ENCODE results near the gene PRPS1L1. TPM values are rescaled to one million over a fixed set of nuclear protein-coding genes. Genes with fewer than 3 reads are reported as not detected.

PRPS1L1 gene
- not detected for polyA plus RNA-seq (2013, experiment 1 of 2)
- polyA plus RNA-seq (2013, experiment 2 of 2) = not detected

- H3K4me1 ChIP-seq (ENCODE audit: insufficient read depth, low read length) = no peaks in the 10 kb centered on the region
- no peak within 1 kb of the TSS for H3K9ac ChIP-seq (ENCODE audit: low read depth, low read length)
- H3K27ac ChIP-seq (ENCODE audit: low read depth, low read length) = no peak within 1 kb of the TSS
- 97% methylated on average over 17 of the region's 17 CpGs for WGBS
- no peaks in the 10 kb centered on the region for H3K9me3 ChIP-seq (ENCODE audit: insufficient read depth, low read depth, low read length)
- H3K36me3 ChIP-seq (ENCODE audit: insufficient read depth, low read length) = no peaks in the 10 kb centered on the region
- H3K4me3 ChIP-seq (ENCODE audit: low read length) = no peak within 1 kb of the TSS
- H3K27me3 ChIP-seq (ENCODE audit: insufficient read depth, low read length) = no peaks in the 10 kb centered on the region
Observed at GRCh38 chr7:18027628-18028027, at the start of gene PRPS1L1. PRPS1L1 (minus strand) TSS chr7:18027846.

- H3K27me3 ChIP-seq (ENCODE audit: insufficient read depth, low read length) = no peaks in the 10 kb centered on the region
- H3K4me1 ChIP-seq (ENCODE audit: insufficient read depth, low read length) = no peaks in the 10 kb centered on the region
- H3K9me3 ChIP-seq (ENCODE audit: insufficient read depth, low read depth, low read length) = no peaks in the 10 kb centered on the region
- no peaks in the 10 kb centered on the region for H3K36me3 ChIP-seq (ENCODE audit: insufficient read depth, low read length)
- H3K4me3 ChIP-seq (ENCODE audit: low read length) = no peak overlapping the region
- H3K27ac ChIP-seq (ENCODE audit: low read depth, low read length) = no peak overlapping the region
- no peak overlapping the region for H3K9ac ChIP-seq (ENCODE audit: low read depth, low read length)
- WGBS = 100% methylated on average over 1 of the region's 1 CpG
Observed at GRCh38 chr7:18076461-18076860, 48.8 kb upstream of the PRPS1L1 start.

DNA sequence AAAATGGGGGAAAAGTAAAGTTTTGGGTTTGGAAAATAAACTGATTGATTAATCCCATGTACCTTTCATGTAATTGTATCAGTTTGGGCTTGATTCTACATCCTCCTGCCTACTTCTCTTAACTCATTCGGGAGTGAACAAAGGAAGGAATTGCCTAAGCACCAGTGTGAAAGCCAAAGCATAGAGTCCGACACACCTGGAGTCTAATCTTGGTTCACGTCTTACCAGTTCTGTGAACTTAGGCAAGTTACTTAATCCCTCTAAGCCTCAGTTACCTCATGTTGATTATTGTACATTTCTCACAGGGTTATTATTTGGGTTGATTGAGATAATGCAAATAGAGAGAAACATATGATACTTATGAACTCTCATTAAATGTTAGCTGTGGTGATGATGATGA lies 41.1 kb upstream of the PRPS1L1 start:
- H3K27me3 ChIP-seq (ENCODE audit: insufficient read depth, low read length) = no peaks in the 10 kb centered on the region
- no peaks in the 10 kb centered on the region for H3K36me3 ChIP-seq (ENCODE audit: insufficient read depth, low read length)
- H3K4me1 ChIP-seq (ENCODE audit: insufficient read depth, low read length) = no peaks in the 10 kb centered on the region; the same call in 1 of the 2 replicates
- no peak overlapping the region for H3K9ac ChIP-seq (ENCODE audit: low read depth, low read length)
- H3K9me3 ChIP-seq (ENCODE audit: insufficient read depth, low read depth, low read length) = no peaks in the 10 kb centered on the region
- H3K27ac ChIP-seq (ENCODE audit: low read depth, low read length) = no peak overlapping the region
- H3K4me3 ChIP-seq (ENCODE audit: low read length) = no peak overlapping the region
- WGBS = 88% methylated on average over 3 of the region's 3 CpGs

DNA sequence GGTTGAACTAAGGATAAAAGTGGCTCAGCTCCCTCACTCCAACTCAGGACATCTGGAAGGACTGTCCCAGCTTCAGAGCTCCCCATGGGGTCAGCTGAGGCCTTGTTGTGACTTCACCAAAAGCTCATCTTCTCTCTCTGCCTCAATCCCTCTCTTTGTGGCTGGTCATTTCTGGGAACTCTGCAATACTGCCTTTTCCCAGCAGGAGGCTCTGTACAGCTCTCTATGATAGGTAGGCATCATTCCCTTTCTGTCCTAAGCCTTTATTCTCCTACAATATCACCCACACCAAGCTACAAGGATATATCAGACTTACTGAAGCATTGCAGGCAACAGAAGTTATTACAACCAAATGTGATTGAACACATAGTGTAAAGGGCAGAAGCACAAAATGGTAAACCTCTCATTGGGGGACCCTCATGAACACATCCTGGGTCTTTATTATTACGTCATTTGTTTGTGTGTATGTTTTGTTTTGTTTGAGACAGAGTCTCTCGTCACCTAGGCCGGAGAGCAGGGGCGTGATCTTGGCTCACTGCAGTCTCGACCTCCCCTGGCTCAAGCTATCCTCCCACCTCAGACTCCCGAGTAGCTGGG lies 36.7 kb upstream of the PRPS1L1 start:
- Histone ChIP-seq H3K27me3 (ENCODE audit: insufficient read depth, low read length) (no peaks in the 10 kb centered on the region), H3K4me3 (ENCODE audit: low read length) (no peak overlapping the region), H3K4me1 (ENCODE audit: insufficient read depth, low read length) (no peaks in the 10 kb centered on the region; the same call in 1 of the 2 replicates), H3K9me3 (ENCODE audit: insufficient read depth, low read depth, low read length) (no peaks in the 10 kb centered on the region), H3K27ac (ENCODE audit: low read depth, low read length) (no peak overlapping the region), H3K36me3 (ENCODE audit: insufficient read depth, low read length) (no peaks in the 10 kb centered on the region), H3K9ac (ENCODE audit: low read depth, low read length) (no peak overlapping the region)
- 90% methylated on average over 5 of the region's 6 CpGs for WGBS

GRCh38 chr7:18063149-18063901 lies 35.7 kb upstream of the PRPS1L1 start:
- Histone ChIP-seq H3K27me3 (ENCODE audit: insufficient read depth, low read length) (no peaks in the 10 kb centered on the region), H3K4me1 (ENCODE audit: insufficient read depth, low read length) (no peaks in the 10 kb centered on the region; the same call in 1 of the 2 replicates), H3K4me3 (ENCODE audit: low read length) (no peak overlapping the region), H3K27ac (ENCODE audit: low read depth, low read length) (no peak overlapping the region), H3K9me3 (ENCODE audit: insufficient read depth, low read depth, low read length) (no peaks in the 10 kb centered on the region), H3K36me3 (ENCODE audit: insufficient read depth, low read length) (no peaks in the 10 kb centered on the region), H3K9ac (ENCODE audit: low read depth, low read length) (no peak overlapping the region)
- 86% methylated on average over 4 of the region's 5 CpGs for WGBS

DNA sequence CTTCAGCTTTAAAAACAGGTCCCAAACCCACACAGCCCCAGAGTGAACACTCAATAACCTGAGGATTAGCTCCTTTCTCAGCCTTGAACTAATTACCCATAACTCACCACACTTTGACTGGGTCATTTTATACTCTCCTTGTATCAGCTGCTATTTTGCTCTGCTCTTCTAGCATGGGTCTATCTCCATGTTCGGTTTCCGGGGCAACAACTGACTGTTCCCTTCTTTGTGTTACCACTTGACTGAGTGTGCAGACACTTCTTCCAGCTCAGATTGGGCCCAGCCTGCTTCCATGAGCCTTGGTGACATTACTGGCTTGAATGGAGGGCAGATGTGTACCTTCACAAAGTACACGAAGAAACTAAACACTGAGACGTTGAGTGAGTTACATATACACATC lies 31.5 kb upstream of the PRPS1L1 start:
- WGBS = 90% methylated on average over 4 of the region's 4 CpGs
- H3K27me3 ChIP-seq (ENCODE audit: insufficient read depth, low read length) = no peaks in the 10 kb centered on the region
- no peaks in the 10 kb centered on the region for H3K9me3 ChIP-seq (ENCODE audit: insufficient read depth, low read depth, low read length)

DNA sequence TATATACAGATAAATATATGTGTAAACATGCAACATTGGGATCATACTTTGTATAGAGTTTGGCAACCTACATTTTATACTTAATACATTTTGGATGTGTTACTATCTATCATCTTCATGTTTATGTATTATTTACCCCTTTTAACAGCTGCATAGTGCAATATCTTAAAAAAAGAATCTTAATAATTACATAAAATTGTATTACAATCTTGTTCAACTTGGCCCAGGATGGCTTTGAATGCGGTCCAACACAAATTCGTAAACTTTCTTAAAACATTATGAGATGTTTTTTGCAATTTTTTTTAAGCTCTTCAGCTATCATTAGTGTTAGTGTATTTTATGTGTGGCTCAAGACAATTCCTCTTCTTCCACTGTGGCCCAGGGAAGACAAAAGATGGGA lies 26.3 kb upstream of the PRPS1L1 start:
- Histone ChIP-seq H3K4me3 (ENCODE audit: low read length) (no peak overlapping the region), H3K9ac (ENCODE audit: low read depth, low read length) (no peak overlapping the region), H3K27ac (ENCODE audit: low read depth, low read length) (no peak overlapping the region), H3K36me3 (ENCODE audit: insufficient read depth, low read length) (no peaks in the 10 kb centered on the region), H3K27me3 (ENCODE audit: insufficient read depth, low read length) (no peaks in the 10 kb centered on the region), H3K9me3 (ENCODE audit: insufficient read depth, low read depth, low read length) (no peaks in the 10 kb centered on the region), H3K4me1 (ENCODE audit: insufficient read depth, low read length) (no peaks in the 10 kb centered on the region)
- no CpG with 5 or more reads among the region's 2 CpGs for WGBS

More for the DNA sequence above, 31.5 kb upstream of the PRPS1L1 start:
- Histone ChIP-seq H3K27ac (ENCODE audit: low read depth, low read length) (no peak overlapping the region), H3K4me1 (ENCODE audit: insufficient read depth, low read length) (no peaks in the 10 kb centered on the region; the same call in 1 of the 2 replicates), H3K4me3 (ENCODE audit: low read length) (no peak overlapping the region), H3K36me3 (ENCODE audit: insufficient read depth, low read length) (no peaks in the 10 kb centered on the region), H3K9ac (ENCODE audit: low read depth, low read length) (no peak overlapping the region)

GRCh38 chr7:18053177-18053928 lies 25.7 kb upstream of the PRPS1L1 start:
- WGBS = 64% methylated on average over 2 of the region's 2 CpGs

GRCh38 chr7:18049262-18049661 lies 21.6 kb upstream of the PRPS1L1 start:
- H3K9me3 ChIP-seq (ENCODE audit: insufficient read depth, low read depth, low read length) = no peaks in the 10 kb centered on the region
- WGBS = 83% methylated on average over 4 of the region's 4 CpGs
- no peaks in the 10 kb centered on the region for H3K36me3 ChIP-seq (ENCODE audit: insufficient read depth, low read length)
- H3K4me3 ChIP-seq (ENCODE audit: low read length) = no peak overlapping the region
- H3K27me3 ChIP-seq (ENCODE audit: insufficient read depth, low read length) = no peaks in the 10 kb centered on the region
- H3K9ac ChIP-seq (ENCODE audit: low read depth, low read length) = no peak overlapping the region
- H3K4me1 ChIP-seq (ENCODE audit: insufficient read depth, low read length) = no peaks in the 10 kb centered on the region
- H3K27ac ChIP-seq (ENCODE audit: low read depth, low read length) = no peak overlapping the region

More at GRCh38 chr7:18053177-18053928, 25.7 kb upstream of the PRPS1L1 start:
- no peaks in the 10 kb centered on the region for H3K4me1 ChIP-seq (ENCODE audit: insufficient read depth, low read length)
- no peaks in the 10 kb centered on the region for H3K9me3 ChIP-seq (ENCODE audit: insufficient read depth, low read depth, low read length)
- H3K9ac ChIP-seq (ENCODE audit: low read depth, low read length) = no peak overlapping the region
- no peaks in the 10 kb centered on the region for H3K27me3 ChIP-seq (ENCODE audit: insufficient read depth, low read length)
- H3K27ac ChIP-seq (ENCODE audit: low read depth, low read length) = no peak overlapping the region
- no peaks in the 10 kb centered on the region for H3K36me3 ChIP-seq (ENCODE audit: insufficient read depth, low read length)
- H3K4me3 ChIP-seq (ENCODE audit: low read length) = no peak overlapping the region

GRCh38 chr7:18046601-18047000 lies 19.0 kb upstream of the PRPS1L1 start:
- H3K9me3 ChIP-seq (ENCODE audit: insufficient read depth, low read depth, low read length) = no peaks in the 10 kb centered on the region
- no peaks in the 10 kb centered on the region for H3K4me1 ChIP-seq (ENCODE audit: insufficient read depth, low read length)
- H3K4me3 ChIP-seq (ENCODE audit: low read length) = no peak overlapping the region
- H3K27me3 ChIP-seq (ENCODE audit: insufficient read depth, low read length) = no peaks in the 10 kb centered on the region
- no peak overlapping the region for H3K9ac ChIP-seq (ENCODE audit: low read depth, low read length)
- no peaks in the 10 kb centered on the region for H3K36me3 ChIP-seq (ENCODE audit: insufficient read depth, low read length)
- 100% methylated on average over 1 of the region's 1 CpG for WGBS
- H3K27ac ChIP-seq (ENCODE audit: low read depth, low read length) = no peak overlapping the region

GRCh38 chr7:18045171-18045570 lies 17.5 kb upstream of the PRPS1L1 start:
- H3K36me3 ChIP-seq (ENCODE audit: insufficient read depth, low read length) = no peaks in the 10 kb centered on the region
- H3K4me1 ChIP-seq (ENCODE audit: insufficient read depth, low read length) = no peaks in the 10 kb centered on the region
- no peaks in the 10 kb centered on the region for H3K9me3 ChIP-seq (ENCODE audit: insufficient read depth, low read depth, low read length)
- WGBS = 100% methylated on average over 2 of the region's 3 CpGs
- H3K27ac ChIP-seq (ENCODE audit: low read depth, low read length) = no peak overlapping the region
- no peak overlapping the region for H3K4me3 ChIP-seq (ENCODE audit: low read length)
- no peak overlapping the region for H3K9ac ChIP-seq (ENCODE audit: low read depth, low read length)
- no peaks in the 10 kb centered on the region for H3K27me3 ChIP-seq (ENCODE audit: insufficient read depth, low read length)
